WERI-Rb-1 (cell line): Measurements from ENCODE around the gene NAGS.
"Not testable (repeated sequence)": the region's sequence is repeated elsewhere in the genome, so short reads cannot be mapped to it uniquely, and the experiment has no call there.

Experiments used
- DNase-seq: peaks from one replicate; pipeline ENCODE4 v3.0.0-alpha.2; 2020
- H3K27ac ChIP-seq: fragments of 250-450 bp; sonication (Bioruptor Pico); 2 replicates; pipeline ENCODE4 v1.5.1; 2020; ENCODE audit warnings: mild to moderate bottlenecking, moderate library complexity
- H3K27me3 ChIP-seq: fragments of 250-450 bp; sonication (Bioruptor Pico); 2 replicates; pipeline ENCODE4 v1.5.1; 2021; ENCODE audit warnings: mild to moderate bottlenecking, low read depth, moderate library complexity; ENCODE audit not compliant: insufficient read depth, severe bottlenecking
- H3K36me3 ChIP-seq: fragments of 250-450 bp; sonication (Bioruptor Pico); 2 replicates; pipeline ENCODE4 v1.5.1; 2020; ENCODE audit warnings: mild to moderate bottlenecking, moderate library complexity
- H3K4me3 ChIP-seq: 2 replicates; pipeline ENCODE4 v1.5.1; 2011; ENCODE audit warnings: low read depth, mild to moderate bottlenecking, control low read depth, low read length
- H3K9me3 ChIP-seq: fragments of 250-450 bp; sonication (Bioruptor Pico); 2 replicates; pipeline ENCODE4 v1.5.1; 2021; ENCODE audit warnings: mild to moderate bottlenecking, moderate library complexity; ENCODE audit not compliant: severe bottlenecking
- TF ChIP-seq, protein P1 (sequence below): IDR thresholded peaks from 2 replicates; pipeline ENCODE4 v1.5.1; 2011; ENCODE audit warnings: low read depth, mild to moderate bottlenecking, control low read depth, inconsistent platforms, low read length

NAGS gene

DNA sequence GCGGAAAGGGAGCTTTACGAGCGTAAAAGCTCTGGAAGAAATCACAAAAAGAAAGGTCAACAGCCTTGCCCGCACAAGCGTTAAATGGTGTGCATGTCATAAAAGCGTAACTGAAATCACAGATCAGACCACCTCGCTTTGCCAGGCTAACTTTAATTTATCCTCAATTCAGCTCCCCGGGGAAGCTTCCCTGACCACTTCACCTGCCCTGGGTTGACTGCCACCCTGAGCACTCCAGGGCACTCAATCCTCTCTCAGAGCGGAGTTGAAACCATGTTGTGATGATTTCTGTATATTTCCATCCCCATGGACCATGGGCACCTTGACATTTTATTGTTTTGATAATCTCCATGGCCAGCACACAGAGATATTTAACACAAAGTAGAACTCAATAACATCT is 16.1 kb upstream of the NAGS start:
- H3K36me3 ChIP-seq = no peaks in the 10 kb centered on the region
- H3K27ac ChIP-seq = no peak overlapping the region
- no peak overlapping the region for H3K4me3 ChIP-seq
- no peaks in the 10 kb centered on the region for H3K27me3 ChIP-seq
- TF ChIP-seq, protein P1, sequence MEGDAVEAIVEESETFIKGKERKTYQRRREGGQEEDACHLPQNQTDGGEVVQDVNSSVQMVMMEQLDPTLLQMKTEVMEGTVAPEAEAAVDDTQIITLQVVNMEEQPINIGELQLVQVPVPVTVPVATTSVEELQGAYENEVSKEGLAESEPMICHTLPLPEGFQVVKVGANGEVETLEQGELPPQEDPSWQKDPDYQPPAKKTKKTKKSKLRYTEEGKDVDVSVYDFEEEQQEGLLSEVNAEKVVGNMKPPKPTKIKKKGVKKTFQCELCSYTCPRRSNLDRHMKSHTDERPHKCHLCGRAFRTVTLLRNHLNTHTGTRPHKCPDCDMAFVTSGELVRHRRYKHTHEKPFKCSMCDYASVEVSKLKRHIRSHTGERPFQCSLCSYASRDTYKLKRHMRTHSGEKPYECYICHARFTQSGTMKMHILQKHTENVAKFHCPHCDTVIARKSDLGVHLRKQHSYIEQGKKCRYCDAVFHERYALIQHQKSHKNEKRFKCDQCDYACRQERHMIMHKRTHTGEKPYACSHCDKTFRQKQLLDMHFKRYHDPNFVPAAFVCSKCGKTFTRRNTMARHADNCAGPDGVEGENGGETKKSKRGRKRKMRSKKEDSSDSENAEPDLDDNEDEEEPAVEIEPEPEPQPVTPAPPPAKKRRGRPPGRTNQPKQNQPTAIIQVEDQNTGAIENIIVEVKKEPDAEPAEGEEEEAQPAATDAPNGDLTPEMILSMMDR = no peak
- H3K9me3 ChIP-seq = no peaks in the 10 kb centered on the region
- no peak for DNase-seq

DNA sequence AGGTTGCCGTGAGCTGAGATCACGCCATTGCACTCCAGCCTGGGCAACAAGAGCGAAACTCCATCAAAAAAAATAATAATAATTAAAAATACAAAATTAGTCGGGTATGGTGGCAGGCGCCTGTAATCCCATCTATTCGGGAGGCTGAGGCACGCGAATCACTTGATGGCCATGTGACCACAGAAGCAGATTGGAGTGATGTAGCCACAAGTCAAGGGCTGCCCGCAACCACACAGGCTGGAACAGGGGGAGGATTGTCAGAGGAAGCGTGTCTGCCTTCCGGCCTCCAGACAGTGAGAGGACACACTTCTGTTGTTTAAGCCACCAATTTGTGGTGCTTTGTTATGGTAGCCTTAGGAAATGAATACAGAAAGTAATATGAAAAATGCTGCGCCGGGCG is 11.8 kb upstream of the NAGS start:
- Histone ChIP-seq H3K9me3 (no peaks in the 10 kb centered on the region), H3K36me3 (no peaks in the 10 kb centered on the region), H3K27me3 (no peaks in the 10 kb centered on the region), H3K27ac (no peak overlapping the region), H3K4me3 (no peak overlapping the region)
- TF ChIP-seq, protein P1 = no peak
- no peak for DNase-seq

DNA sequence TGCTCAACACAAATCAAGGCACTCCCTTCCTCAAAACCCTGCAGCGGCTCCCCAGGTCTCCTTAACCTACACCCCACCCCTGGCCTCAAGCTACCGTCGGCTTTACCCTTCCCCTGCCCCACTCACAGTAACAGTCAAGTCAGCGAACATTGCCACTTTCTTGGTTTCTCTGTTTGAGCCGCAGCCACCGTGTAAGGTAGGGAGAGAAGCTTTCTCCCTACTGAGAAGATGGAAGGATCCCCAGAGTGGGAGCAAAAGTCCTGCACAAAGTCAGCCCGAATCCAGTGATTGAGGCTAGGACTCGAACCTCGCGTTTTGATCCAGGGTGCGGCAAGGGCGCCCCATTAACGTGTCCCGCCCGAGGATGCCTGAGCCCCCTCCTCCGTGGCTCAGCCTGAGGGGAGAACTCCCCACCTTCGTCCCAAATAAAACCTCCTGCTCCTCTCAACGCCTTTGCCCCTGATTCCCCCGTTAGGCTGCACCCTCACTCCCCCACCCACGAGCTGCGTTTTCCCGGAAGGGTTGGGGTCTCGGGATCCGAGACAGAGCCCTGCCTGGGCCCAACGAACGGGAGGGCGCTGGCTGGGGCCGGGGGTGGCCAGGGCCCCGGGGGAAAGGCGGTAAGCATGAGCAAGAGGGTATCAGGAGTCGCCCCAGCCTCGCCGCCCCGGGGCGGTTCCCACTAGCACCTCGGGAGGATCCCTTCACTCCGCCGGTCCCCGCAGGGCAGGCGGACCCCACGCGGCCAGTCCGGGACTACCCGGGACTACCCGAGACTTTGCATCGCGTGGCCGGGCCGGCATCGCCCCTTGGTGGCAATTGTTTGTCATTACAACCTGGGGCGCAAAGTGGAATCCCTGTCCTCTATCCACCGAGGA is 9.9 kb upstream of the NAGS start:
- Histone ChIP-seq H3K27ac (no peak overlapping the region), H3K4me3 (peak overlapping the region; percentile 31), H3K36me3 (no peaks in the 10 kb centered on the region), H3K27me3 (no peaks in the 10 kb centered on the region), H3K9me3 (no peaks in the 10 kb centered on the region)
- TF ChIP-seq, protein P1 = peak; percentile 92
- DNase-seq = peak; percentile 91

DNA sequence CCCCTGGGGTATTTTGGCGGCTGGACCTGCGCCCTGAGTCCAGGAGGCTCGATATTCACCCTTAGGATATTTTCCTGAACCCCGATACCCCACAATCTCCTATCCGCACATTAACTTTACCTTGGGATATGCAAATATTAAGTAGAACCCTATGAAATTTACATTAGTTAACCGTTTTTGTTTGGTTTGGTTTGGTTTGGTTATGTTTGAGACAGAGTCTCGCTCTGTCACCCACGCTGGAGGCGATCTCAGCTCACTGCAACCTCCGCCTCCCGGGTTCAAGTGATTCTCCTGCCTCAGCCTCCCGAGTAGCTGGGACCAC is 9.3 kb upstream of the NAGS start:
- H3K36me3 ChIP-seq = no peaks in the 10 kb centered on the region
- DNase-seq = no peak
- H3K27ac ChIP-seq = no peak overlapping the region
- H3K4me3 ChIP-seq = no peak overlapping the region; the same call in 1 of the 2 replicates
- no peaks in the 10 kb centered on the region for H3K27me3 ChIP-seq
- TF ChIP-seq, protein P1 = no peak
- H3K9me3 ChIP-seq = no peaks in the 10 kb centered on the region

DNA sequence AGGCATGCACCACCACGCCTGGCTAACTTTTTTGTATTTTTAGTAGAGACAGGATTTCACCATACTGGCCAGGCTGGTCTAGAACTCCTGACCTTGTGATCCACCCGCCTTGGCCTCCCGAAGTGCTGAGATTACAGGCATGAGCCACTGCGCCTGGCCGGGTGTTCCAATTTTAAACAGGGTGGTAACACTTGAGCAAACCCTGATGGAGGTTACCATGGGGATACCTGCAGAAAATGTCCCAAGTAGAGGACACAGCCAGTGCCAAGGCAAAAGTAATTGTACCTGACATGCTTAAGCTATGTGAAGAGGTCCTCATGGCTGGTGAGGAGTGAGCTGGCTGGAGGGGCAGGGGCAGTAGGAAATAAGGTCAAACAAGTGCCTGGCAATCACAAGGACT is 7.2 kb upstream of the NAGS start:
- not testable (repeated sequence) for H3K9me3 ChIP-seq, DNase-seq, H3K27ac ChIP-seq, H3K36me3 ChIP-seq, H3K27me3 ChIP-seq, H3K4me3 ChIP-seq

DNA sequence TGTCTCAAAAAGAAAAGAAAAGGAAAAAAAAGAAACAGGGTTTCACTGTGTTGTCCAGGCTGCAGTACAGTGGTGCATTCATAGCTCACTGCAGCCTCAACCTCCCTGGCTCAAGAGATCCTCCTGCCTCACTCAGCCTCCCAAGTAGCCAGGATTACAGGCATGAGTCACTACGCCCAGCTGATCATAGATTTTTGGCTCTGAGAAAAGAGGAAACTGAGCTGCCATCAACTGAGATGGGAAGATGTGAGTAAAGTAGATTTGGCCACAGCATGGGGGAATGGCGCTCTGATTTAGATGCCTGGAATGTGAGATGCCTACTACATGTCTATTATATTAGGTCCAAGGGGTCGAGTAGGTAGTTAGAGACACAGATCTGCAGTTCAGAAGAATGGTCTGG is 5.9 kb upstream of the NAGS start:
- no peaks in the 10 kb centered on the region for H3K27me3 ChIP-seq

More for the DNA sequence above, 5.9 kb upstream of the NAGS start:
- Histone ChIP-seq H3K9me3 (no peaks in the 10 kb centered on the region), H3K4me3 (no peak overlapping the region), H3K27ac (no peak overlapping the region), H3K36me3 (no peaks in the 10 kb centered on the region)
- TF ChIP-seq, protein P1 = no peak
- no peak for DNase-seq
